Measurements from ENCODE around the gene AK2. TPM values are rescaled to one million over a fixed set of nuclear protein-coding genes. Genes with fewer than 3 reads are reported as not detected.
"Not testable (repeated sequence)": the region's sequence is repeated elsewhere in the genome, so short reads cannot be mapped to it uniquely, and the experiment has no call there.

Gene AK2
- total RNA-seq, 1 experiment from 2014 or later: 326 TPM

DNA sequence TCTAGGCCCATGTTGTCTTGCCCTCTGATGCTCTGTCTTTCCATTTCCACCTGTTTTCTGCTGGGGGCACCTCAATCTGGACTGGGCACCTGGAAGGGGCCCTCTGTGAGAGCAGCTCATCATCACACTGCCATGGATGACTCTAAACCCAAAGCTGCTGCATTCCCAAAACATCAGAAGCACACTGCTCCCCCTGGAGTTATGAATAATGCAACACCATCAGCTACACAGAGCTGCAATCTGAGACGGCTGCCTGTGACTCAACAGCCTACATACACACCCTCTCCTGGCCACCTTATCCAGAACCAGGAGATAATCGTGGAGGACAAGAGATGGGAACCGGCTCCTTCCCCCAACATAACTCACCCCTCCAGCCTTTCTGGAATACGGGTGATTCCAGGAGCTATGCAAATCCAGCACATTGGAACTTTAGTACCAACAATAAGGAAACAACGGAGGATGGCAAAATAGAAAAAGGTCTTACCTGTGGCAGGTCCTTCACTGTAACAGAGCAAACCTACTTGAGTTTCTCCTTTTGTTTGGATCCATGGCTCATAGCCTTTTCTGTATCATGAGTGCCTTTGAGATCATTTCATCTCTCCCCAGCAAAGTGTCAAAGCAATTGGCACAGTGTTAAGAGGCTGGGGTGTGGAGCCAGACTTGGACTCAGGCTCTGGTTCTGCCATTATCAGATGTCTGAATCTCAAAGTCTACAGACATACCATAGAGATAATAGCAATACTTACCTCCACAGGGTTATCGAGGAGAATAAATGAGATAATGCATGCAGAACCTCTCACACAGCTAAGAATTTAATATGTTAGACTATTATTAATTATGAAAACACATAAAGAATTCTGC lies 29.3 kb downstream of the AK2 start:
- DNase-seq (ENCODE audit: low read depth): peak; percentile 81
- in situ Hi-C loops (cut with HindIII; ENCODE audit: low pct_unique_long_range_greater_than_20kb, low sequenced_read_pairs): no loop called here

DNA sequence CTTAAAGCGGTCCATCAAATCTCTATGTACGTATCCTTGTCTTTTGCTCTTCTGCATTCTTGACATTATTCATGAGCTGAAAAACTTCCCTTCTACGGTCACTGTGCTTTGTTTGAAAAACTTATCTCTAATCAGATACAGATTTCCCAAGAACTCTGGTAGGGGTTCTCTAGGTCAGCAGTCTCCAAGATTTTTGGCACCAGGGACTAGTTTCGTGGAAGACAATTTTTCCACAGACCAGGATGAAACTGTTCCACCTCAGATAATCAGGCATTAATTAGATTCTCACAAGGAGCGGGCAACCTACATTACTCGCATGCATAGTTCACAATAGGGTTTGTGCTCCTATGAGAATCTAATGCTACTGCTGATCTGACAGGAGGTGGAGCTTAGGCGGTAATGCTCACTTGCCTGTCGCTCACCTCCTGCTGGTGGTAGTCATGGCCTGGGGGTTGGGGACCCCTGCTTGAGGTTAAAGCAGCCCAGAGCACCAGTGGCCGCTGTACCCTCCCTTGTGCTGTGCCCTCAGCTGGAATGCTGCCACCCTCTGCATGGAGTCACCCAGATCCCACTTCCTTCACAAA lies 30.8 kb downstream of the AK2 start:
- in situ Hi-C loops (cut with HindIII; ENCODE audit: low pct_unique_long_range_greater_than_20kb, low sequenced_read_pairs): no loop called here
- no peak for DNase-seq (ENCODE audit: low read depth)

DNA sequence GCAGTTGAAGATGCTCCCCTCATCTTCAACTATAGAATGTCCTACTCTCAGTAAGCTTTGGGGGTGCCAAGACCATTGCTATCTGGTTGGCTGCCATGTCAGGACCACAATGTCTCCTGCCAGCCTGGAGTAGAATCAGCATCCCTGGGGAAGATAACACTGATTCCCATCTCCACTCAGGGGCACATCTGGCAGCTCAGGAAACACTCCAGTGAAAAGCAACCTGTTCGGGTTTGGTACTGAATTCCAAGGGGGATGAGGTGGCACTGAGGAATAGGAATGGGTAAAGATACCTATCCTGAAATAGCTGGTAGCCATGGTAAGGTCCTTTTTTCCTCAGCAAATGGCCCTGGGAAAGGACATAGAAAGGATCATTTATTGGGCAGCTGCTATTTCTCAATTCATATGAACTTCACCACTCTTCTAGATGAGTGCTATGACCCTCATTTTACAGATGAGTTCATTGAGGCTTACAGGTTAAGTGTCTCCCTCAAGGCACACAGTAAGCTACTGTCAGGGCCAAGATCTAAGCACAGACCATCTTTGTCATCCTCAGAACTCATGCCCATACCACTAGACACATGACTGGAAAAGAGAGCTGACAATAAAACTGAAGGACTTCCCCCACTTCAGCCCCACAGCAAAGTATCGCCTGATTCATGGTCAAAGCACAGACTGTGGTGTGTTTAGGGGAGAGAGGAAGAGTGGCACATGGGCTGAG lies 31.4 kb downstream of the AK2 start:
- in situ Hi-C loops (cut with HindIII; ENCODE audit: low pct_unique_long_range_greater_than_20kb, low sequenced_read_pairs): no loop called here

DNA sequence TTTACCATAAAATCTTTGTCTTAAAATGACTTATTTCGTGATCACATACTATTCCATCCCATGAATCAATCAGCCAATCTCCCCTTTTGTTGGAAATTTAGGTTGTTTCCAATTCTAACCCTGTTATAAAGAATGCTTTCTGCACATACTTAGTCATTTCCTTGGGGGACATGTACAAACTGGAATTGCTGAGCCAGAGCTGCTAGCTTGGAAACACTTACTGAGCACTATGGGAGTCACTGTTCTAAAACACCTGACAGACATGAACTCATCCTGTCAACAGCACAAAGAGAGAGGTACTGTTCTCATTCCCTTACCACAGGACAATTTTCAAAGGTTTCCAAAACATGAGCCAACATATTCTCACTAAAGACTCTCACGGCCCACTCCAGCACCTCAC lies 32.1 kb downstream of the AK2 start:
- in situ Hi-C loops (cut with HindIII; ENCODE audit: low pct_unique_long_range_greater_than_20kb, low sequenced_read_pairs): no loop called here
- DNase-seq (ENCODE audit: low read depth): no peak

More for the DNA sequence above, 31.4 kb downstream of the AK2 start:
- DNase-seq (ENCODE audit: low read depth): no peak

DNA sequence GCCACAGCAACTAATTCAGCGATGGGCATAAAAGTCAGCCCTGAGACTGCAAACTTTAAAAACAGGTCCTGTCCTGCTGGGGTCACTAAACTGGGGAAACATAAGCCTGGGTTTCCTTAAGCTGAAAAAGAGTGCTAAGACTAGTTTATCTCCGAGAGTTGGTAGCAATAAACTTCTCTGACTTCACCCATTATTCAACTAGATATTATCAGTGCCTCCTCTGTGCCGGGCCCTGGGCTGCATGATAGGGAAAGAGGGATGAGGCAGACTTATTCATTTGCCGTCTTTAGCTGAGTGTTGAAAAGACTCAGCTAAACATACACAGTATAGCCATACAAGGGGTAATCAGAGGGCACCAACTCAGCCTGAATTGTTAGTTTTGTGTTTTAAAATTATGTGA lies 33.0 kb downstream of the AK2 start:
- DNase-seq (ENCODE audit: low read depth): no peak
- in situ Hi-C loops (cut with HindIII; ENCODE audit: low pct_unique_long_range_greater_than_20kb, low sequenced_read_pairs): no loop called here

DNA sequence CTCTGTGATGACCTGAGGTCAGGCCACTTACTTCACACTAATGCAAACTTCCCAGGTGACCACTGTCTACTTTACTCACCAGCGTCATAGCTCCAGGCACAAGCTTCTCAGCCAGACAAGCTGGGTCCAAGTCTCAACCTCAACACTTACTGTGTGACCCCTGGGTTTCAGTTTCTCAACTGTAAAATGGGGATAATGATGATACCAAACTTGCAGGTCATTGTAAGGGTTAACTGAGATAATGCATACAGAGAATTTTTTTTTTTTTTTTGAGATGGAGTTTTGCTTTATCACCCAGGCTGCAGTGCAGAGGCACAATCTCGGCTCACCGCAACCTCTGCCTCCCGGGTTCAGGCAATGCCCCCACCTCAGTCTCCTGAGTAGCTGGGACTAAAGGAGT lies 34.7 kb downstream of the AK2 start:
- in situ Hi-C loops (cut with HindIII; ENCODE audit: low pct_unique_long_range_greater_than_20kb, low sequenced_read_pairs): no loop called here
- no peak for DNase-seq (ENCODE audit: low read depth)

DNA sequence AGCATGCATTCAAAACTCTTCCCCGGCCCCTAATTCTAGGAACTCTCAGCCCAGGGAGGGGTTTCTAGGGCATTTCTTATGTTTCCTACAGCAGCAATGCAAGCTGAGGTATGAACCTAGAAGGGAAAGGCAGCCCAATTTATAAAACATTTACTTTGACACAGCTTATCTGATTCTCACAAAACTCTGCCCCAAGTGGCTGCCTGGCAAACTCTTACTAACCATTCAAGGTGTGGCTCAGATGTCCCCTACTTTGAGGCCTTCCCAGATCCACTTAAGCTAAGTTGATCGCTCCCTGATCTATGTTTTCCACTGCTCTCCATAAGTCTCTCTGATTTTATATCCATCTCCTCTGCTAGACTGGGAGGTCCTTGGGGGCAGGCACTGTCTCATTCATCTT lies 35.4 kb downstream of the AK2 start:
- no peak for DNase-seq (ENCODE audit: low read depth)
- in situ Hi-C loops (cut with HindIII; ENCODE audit: low pct_unique_long_range_greater_than_20kb, low sequenced_read_pairs): no loop called here

DNA sequence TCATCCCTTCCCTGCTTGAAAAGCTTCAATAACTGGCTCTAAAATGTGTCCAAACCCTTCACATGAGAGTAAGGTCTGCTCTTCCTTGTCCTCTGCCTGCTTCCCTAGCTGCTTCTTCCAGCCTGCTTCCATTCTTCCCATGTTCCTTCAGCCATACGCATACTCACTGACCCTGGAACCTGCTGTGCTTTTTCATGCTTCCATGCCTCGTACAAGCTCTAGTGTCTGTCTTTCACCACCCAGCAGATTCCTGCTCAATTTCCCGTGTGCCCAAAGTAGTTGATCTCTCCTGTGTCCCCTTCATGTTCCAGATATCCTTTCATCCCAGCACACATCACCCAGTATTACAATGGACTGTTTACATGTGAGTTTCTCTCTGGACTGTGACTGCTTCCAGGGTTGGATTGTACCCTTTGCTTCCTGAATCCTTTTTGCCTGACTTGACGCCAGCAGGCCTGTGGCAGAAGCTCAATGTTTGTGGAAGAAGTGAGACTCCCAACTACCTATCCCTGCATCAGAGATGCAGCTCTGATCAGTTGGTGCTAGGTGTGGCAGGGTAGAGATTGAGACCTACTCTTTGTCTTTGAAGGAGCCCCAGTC lies 36.2 kb downstream of the AK2 start:
- DNase-seq (ENCODE audit: low read depth): no peak
- in situ Hi-C loops (cut with HindIII; ENCODE audit: low pct_unique_long_range_greater_than_20kb, low sequenced_read_pairs): no loop called here

DNA sequence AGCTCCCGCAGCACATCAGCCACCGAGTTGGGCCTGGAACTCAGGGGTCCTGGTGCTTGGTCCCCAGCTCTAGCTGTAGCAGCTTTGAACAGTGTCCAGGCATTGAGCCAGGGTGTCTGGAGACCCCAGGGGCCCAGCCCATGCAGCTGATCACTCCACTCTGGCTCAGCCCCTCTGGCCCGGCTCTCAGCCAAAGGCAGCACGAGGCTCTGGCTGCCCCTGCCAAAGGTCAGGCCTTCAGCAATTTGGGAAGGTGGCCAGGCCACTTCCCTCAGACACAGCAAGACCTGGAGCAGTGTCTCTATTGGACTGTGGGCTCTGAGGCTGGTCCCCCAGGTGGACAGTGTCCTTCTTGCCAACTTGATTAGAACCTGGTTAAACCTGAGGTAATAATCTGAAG lies 37.7 kb downstream of the AK2 start:
- no peak for DNase-seq (ENCODE audit: low read depth)
- in situ Hi-C loops (cut with HindIII; ENCODE audit: low pct_unique_long_range_greater_than_20kb, low sequenced_read_pairs): no loop called here

DNA sequence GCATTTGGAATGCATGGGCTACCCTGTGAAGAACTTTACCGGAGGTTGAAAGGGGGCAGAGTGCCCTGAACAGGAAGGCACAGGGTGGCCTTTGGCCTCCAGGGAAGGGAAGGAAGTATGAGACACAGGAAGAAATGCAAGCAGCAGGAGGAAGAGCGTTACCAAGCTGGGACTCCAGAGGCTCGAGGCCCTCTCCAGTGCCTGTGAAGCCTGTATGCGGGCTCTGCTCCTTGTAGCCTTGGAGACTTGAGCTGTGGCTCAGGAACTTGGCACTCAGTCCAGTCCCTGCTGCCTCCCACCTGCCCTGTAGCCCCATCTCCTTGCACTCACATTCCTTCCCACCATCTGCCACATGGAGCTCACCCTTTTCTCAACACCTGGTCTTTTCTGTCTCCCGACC lies 38.6 kb downstream of the AK2 start:
- in situ Hi-C loops (cut with HindIII; ENCODE audit: low pct_unique_long_range_greater_than_20kb, low sequenced_read_pairs): no loop called here

DNA sequence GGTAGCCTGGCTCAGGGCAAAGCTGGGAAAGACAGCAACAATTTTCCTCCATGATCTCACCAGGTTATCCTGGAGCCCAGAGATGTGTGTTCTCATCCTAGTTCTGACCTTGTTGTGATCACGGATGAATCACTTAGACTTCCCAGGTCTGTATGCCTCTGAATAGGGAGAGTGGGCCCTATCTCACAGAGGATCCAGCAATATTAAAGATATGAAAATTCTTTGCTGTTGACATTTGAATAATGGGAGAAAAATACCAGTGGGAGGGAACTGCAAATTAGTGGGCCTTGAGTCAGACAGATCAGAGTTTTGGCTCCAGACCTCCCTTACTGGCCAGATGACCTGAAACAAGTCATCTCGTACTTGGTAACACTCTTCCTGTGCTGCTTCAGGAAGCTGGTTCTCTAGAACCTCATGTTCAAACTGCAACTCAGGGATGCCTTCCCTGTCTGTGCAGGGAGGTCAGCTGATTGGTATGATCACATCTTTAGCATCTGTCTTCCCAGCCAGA lies 39.2 kb downstream of the AK2 start:
- no peak for DNase-seq (ENCODE audit: low read depth)
- in situ Hi-C loops (cut with HindIII; ENCODE audit: low pct_unique_long_range_greater_than_20kb, low sequenced_read_pairs): no loop called here

More for the DNA sequence above, 38.6 kb downstream of the AK2 start:
- DNase-seq (ENCODE audit: low read depth): no peak

DNA sequence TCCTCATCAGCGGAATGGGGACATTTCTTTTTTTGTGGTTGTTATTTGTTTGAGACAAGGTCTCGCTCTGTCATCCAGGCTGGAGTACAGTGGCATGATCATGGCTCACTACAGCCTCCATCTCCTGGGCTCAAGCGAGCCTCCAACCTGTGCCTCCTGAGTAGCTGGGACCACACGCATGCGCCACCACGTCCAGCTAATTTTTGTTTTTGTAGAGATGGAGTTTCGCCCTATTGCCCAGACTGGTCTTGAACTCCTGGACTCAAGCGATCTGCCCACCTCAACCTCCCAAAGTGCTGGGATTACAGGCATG lies 43.4 kb downstream of the AK2 start:
- in situ Hi-C loops (cut with HindIII; ENCODE audit: low pct_unique_long_range_greater_than_20kb, low sequenced_read_pairs): not testable (repeated sequence)

DNA sequence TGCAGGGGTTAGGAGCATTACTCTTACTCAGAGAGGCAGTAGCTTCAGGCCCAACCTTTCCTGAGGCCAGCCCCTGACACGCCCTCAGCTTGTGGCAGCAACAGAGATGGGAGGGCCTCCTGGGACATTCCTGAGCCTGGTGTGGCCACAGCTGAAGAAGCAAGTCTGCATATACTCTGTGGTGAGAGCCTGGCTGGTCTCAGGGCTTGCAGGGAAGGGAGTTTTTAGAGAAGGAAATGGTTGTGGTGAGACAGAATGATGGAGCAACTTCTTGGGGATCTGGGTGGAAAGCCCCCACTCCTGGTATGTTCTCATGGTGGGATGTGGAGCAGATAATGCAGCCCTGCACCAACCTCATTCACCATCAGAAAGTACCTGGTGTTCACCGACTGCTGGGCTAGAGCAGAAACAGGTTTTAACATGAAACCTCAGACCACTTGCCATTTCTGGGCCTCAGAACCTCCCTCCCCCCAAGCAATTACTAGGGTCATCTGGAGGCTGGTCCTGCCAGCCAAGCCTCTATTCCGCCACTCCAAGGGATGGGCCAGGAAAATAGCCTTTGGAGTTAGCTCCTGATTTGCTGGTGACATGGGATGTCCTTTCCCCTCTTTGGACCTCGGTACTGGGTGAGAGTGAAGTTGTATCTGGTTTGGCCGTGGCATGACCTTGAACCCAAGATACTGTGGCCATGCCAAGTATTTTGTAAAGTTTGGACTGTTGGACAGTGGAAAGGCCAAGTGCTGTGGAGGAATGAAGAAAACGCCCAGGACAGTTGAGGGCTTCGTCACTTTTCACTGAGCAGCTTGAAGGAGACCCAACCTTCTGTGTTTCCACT lies 44.0 kb downstream of the AK2 start:
- DNase-seq (ENCODE audit: low read depth): peak; percentile 93
- in situ Hi-C loops (cut with HindIII; ENCODE audit: low pct_unique_long_range_greater_than_20kb, low sequenced_read_pairs): no loop called here

More for the DNA sequence above, 43.4 kb downstream of the AK2 start:
- not testable (repeated sequence) for DNase-seq (ENCODE audit: low read depth)

DNA sequence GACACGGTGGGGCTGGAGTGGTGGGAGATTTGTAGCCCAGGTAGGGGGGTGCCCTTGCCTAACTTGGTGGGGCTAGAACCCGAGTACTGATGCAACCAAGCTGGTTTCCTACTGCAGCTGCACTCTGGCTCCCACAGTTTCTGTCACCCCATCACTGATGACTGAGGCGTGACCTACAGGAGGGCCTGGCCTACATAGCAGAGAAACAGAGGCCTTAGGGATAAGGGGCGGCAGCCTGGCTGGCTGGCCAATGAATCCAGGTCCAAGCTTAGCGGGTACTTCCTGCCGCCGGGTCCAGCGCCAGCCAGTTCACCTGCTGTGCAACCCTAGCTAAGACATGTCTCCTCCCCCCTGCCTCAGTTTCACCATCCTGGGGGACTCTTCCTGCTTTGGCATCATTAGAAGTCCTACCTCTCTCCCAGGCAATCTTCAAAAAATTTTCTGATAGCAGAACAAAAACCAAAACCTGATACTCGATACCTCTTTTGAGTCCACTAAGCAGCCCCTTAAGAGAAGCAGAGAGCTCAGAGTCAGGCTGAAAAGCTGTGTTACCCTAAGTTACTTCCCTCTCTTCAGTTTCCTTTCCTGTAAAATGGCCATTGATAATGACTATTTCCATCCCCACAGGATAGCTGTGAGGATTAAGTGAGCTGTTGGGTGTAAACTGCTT lies 44.7 kb downstream of the AK2 start:
- in situ Hi-C loops (cut with HindIII; ENCODE audit: low pct_unique_long_range_greater_than_20kb, low sequenced_read_pairs): no loop called here
- DNase-seq (ENCODE audit: low read depth): no peak

DNA sequence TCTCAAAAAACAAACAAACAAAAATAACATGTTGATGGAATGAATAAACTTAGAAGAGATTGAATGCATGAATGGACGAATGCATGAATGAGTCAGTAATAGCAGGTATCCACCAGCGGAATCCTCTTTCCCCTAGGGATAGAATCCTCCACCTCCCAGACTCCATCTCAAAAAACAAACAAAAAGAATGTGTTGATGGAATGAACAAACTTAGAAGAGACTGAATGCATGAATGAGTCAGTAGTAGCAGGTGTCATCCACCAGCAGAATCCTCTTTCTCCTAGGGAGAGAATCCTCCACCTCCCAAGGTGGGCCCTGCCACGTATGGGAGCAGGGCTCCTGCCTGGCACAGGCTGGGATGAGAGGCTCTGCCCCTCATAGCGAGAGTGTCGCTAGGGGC lies 45.3 kb downstream of the AK2 start:
- in situ Hi-C loops (cut with HindIII; ENCODE audit: low pct_unique_long_range_greater_than_20kb, low sequenced_read_pairs): no loop called here
- peak; percentile 84 for DNase-seq (ENCODE audit: low read depth)

DNA sequence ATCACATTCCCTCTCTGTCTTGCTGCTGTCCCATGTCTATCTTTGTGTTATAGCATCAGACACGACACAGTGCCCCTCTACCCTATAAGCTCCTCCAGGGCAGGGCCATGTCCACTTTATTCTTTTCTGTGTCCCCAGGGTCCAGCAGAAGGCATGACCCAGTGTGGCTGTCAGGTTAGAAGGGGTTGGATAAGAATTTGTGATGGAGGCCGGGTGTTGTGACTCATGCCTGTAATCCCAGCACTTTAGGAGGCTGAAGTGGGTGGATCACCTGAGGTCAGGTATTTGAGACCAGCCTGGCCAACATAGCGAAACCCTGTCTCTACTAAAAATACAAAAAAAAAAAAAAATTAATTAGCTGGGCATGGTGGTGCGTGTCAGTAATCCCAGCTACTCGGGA lies 45.8 kb downstream of the AK2 start:
- in situ Hi-C loops (cut with HindIII; ENCODE audit: low pct_unique_long_range_greater_than_20kb, low sequenced_read_pairs): no loop called here
- no peak for DNase-seq (ENCODE audit: low read depth)

DNA sequence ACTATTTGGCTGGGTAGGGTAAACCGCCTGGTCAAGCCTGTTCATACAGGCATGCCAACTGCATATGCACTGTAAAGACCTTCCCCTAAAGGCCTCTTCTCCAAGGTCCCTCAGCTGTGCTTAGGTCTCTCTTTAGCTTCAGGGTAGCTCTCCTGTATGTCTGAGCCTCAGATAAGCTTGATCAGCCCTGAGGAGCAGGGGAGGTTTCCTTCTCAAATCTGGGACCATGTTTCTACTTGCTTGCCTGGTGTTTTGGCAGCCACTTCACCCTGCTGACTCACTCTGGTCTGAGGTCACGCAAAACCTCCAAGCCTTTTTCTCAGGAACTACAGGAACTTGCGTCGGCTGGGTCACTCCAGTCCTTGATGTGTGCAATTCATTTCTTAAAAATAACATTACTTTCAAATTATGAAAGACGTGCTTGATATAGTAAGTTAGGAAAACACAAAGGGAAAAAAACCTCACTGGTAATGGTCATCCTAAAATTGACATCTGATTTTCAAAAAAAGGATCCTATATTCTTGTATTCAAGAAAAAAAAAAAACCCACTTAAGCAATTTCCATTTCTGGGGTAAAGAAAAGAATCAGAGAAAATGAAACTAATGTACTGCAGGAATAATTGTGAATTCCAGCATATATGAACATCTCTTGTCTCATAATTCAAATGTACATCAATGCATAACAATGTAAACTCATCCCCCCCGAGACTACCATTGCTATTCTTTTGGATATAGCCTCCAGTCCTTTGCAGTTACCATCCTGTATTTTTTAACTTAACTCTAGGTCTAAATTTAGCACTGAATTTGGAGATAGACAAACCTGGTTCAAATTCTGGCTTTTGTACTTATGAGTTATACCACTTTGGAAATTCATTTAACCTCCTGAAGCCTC lies 47.3 kb downstream of the AK2 start:
- in situ Hi-C loops (cut with HindIII; ENCODE audit: low pct_unique_long_range_greater_than_20kb, low sequenced_read_pairs): no loop called here
- peak; percentile 72 for DNase-seq (ENCODE audit: low read depth)
